Peyer's patch (tissue), 4 donors: ENCODE data around the gene TCF12. TPM values are rescaled to one million over a fixed set of nuclear protein-coding genes. Genes with fewer than 3 reads are reported as not detected.

Source experiments
- DNase-seq, 3 donors: peaks; one replicate each; pipeline ENCODE4 v3.0.0-alpha.2; 2017 to 2019
- H3K27ac ChIP-seq, 4 donors: fragments of 200-600 bp; sonication (generic); one replicate each; pipeline ENCODE4 v1.5.1; 2016 to 2019
- H3K27me3 ChIP-seq, 2 donors: fragments of 200-600 bp; sonication (generic); one replicate each; pipeline ENCODE4 v1.5.1; 2019
- H3K36me3 ChIP-seq, 3 donors: fragments of 200-600 bp; sonication (generic); one replicate each; pipeline ENCODE4 v1.5.1; 2016 to 2019
- H3K4me1 ChIP-seq, 4 donors: fragments of 200-600 bp; sonication (generic); one replicate each; pipeline ENCODE4 v1.5.1; 2016 to 2019
- H3K4me3 ChIP-seq, 4 donors: fragments of 200-600 bp; sonication (generic); 1 replicate in 3 of 4; 2 replicates in 1 of 4; pipeline ENCODE4 v1.5.1; 2016 to 2019; ENCODE audit warnings: mild to moderate bottlenecking in 1 of 4
- H3K9me3 ChIP-seq, 4 donors: fragments of 200-600 bp; sonication (generic); one replicate each; pipeline ENCODE4 v1.5.1; 2016 to 2019; ENCODE audit warnings: mild to moderate bottlenecking in 1 of 4
- CTCF ChIP-seq, 6 experiments: fragments of 450-650 bp in 4 of 6; fragments of 200-600 bp in 2 of 6; sonication (generic) in 1 of 6; IDR thresholded peaks; one replicate each; pipeline ENCODE4 v1.5.1; 2017 to 2019; ENCODE audit warnings: antibody characterized with exemption in 6 of 6, mild to moderate bottlenecking in 3 of 6, moderate library complexity in 1 of 6
- POLR2A ChIP-seq, 2 donors: fragments of 450-650 bp; IDR thresholded peaks; one replicate each; pipeline ENCODE4 v1.5.1; 2017; ENCODE audit warnings: antibody characterized with exemption in 2 of 2, mild to moderate bottlenecking in 2 of 2, moderate library complexity in 2 of 2
- total RNA-seq, 4 donors: library from RNA; depleted of rRNA; stranded (reverse); fragments of >200 nt; gene quantifications; one replicate each; pipeline ENCODE4 v1.1.0, GENCODE V29; 2016

Gene TCF12
- total RNA-seq, 4 donors from 2014 or later, result 98.4 to 815 (median 215) TPM

DNA sequence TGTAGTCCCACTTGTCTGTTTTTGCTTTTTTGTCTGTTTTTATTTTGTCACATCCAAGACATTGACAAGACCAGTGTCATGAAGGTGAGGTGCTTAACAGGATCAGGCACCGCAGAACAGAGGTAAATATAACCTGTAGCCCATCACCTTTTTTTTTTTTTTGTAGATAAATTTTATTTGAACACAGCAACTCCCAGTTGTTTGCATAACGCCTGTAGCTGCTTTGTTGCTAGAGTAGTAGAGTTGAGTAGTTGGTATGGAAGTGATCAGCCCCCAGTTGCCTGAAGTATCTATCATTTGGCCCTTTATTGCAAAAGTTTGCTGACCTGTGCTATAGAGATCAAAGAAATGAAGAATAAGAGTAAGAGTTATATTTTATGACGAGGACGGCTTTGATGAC is 135.0 kb downstream of the TCF12 start:
- no peak overlapping the region for H3K27ac ChIP-seq
- no peak overlapping the region for H3K4me3 ChIP-seq
- peaks cover 0 to 19% (median 3%) of the 10 kb centered on the region in 4 donors for H3K4me1 ChIP-seq
- no peaks in the 10 kb centered on the region for H3K36me3 ChIP-seq
- no peaks in the 10 kb centered on the region for H3K9me3 ChIP-seq
- no peaks in the 10 kb centered on the region for H3K27me3 ChIP-seq
- no peak for DNase-seq
- TF ChIP-seq CTCF (IDR thresholded peaks at IDR 0.05) (no peak), POLR2A (IDR thresholded peaks at IDR 0.05) (no peak)

- Histone ChIP-seq H3K9me3 (no peaks in the 10 kb centered on the region), H3K4me1 (peaks cover 0 to 19% (median 3%) of the 10 kb centered on the region in 4 donors), H3K27ac (peak overlapping the region in 1 of 4 donors; percentile 27), H3K4me3 (no peak overlapping the region), H3K36me3 (no peaks in the 10 kb centered on the region), H3K27me3 (no peaks in the 10 kb centered on the region)
- DNase-seq, result no peak
- no peak for TF ChIP-seq CTCF (IDR thresholded peaks at IDR 0.05)
- no peak for TF ChIP-seq POLR2A (IDR thresholded peaks at IDR 0.05)
Observed at GRCh38 chr15:57054204-57054750, 135.8 kb downstream of the TCF12 start.

GRCh38 chr15:57056357-57056756 is 137.9 kb downstream of the TCF12 start:
- Histone ChIP-seq H3K9me3 (no peaks in the 10 kb centered on the region), H3K36me3 (no peaks in the 10 kb centered on the region), H3K4me1 (peaks cover 0 to 19% (median 3%) of the 10 kb centered on the region in 4 donors), H3K4me3 (no peak overlapping the region), H3K27me3 (no peaks in the 10 kb centered on the region), H3K27ac (no peak overlapping the region)
- TF ChIP-seq POLR2A (IDR thresholded peaks at IDR 0.05) (no peak), CTCF (IDR thresholded peaks at IDR 0.05) (no peak)
- no peak for DNase-seq

DNA sequence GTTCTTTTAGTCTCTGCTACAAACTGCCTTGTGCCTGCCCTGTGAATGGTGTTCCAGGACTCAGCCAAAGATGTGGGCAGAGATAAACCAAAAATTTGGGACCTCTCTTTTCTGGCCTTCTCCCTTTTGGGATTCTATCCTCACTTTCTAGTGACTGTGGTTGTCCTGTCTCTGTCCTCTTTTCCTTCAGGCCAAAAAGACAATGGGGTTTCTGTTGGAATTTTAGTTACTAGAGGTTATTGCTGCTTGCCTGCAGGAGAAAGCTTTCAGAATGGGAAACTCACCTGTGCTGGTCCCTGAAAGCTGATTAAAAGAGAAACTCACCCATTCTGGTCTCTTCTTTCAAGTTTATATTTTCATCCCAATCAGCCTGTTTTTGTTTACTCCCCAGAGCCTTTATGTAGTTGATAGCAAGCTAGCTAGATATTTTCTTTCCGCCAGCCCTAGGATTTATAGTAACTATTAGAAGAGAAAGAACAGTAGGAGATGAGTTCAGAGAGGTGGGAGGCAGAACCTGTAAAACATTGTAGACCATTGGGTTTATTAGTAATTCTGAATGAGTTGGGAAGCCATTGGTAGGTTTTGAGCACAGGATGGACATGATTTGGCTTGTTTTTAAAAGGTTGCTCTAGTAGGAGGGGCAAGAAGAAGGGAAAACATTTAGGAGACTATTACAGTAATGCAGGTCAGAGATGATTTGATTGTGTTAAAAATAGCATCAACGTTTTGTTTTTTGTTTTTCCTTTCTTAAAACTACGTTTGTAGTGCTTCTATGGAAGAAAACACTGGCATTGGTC is 138.9 kb downstream of the TCF12 start:
- no peak for TF ChIP-seq CTCF (IDR thresholded peaks at IDR 0.05)
- TF ChIP-seq POLR2A (IDR thresholded peaks at IDR 0.05), result no peak
- DNase-seq, result no peak
- H3K27me3 ChIP-seq, result no peaks in the 10 kb centered on the region
- H3K4me3 ChIP-seq, result no peak overlapping the region
- no peak overlapping the region for H3K27ac ChIP-seq
- no peaks in the 10 kb centered on the region for H3K9me3 ChIP-seq
- no peaks in the 10 kb centered on the region for H3K36me3 ChIP-seq
- peaks cover 0 to 19% (median 3%) of the 10 kb centered on the region in 4 donors for H3K4me1 ChIP-seq

DNA sequence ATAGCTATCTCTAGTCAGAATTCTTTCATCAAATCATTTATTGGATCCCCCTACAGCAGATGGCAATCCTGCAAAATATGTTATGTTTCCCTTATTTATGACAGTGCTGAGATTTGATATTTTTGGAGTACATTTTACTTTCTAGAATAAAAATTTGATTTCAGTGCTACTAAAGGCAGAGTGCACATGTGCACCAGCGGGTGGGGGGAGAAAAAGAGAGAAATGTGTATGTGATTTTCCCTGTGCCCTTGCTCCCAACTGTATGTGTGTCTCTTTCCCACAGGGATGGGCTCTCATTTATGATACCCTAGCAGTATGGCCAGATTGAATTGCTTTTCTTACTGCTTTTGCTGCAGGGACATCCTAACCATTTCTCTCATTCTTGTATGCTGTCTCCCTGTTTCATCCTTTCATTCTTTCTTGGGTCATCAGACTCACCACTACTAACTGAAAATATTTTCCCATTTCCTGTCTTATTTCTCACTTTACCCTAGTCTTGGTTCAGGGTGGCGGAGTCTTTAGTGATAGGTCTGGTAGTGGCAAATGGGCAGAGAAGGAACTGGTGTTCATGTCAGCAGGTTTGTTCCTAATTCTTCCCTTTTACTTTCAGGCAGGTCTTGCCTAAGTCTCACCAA is 140.7 kb downstream of the TCF12 start:
- Histone ChIP-seq H3K4me3 (no peak overlapping the region), H3K36me3 (no peaks in the 10 kb centered on the region), H3K27ac (no peak overlapping the region), H3K4me1 (peaks cover 0 to 10% (median under 1%) of the 10 kb centered on the region in 4 donors), H3K9me3 (no peaks in the 10 kb centered on the region), H3K27me3 (no peaks in the 10 kb centered on the region)
- no peak for DNase-seq
- TF ChIP-seq CTCF (IDR thresholded peaks at IDR 0.05) (no peak), POLR2A (IDR thresholded peaks at IDR 0.05) (no peak)
